ENCODE measurements around the gene ZRSR2. TPM values are rescaled to one million over a fixed set of nuclear protein-coding genes. Genes with fewer than 3 reads are reported as not detected.

Gene ZRSR2
- total RNA-seq, 1 experiment from 2014 or later = 4.6 TPM

- TF ChIP-seq CTCF (IDR thresholded peaks at IDR 0.05 in 2 of 3, conservative IDR thresholded peaks at IDR 0.05 in 1 of 3; ENCODE audit: borderline replicate concordance in 1 of 3, insufficient read depth in 1 of 3, low read depth in 2 of 3, low read length in 2 of 3) = no peak
- no peak for TF ChIP-seq ATF3 (IDR thresholded peaks at IDR 0.05)
- no peak for TF ChIP-seq CBX3 (IDR thresholded peaks at IDR 0.05; ENCODE audit: low read depth)
- TF ChIP-seq SRF (IDR thresholded peaks at IDR 0.05; ENCODE audit: low read depth) = no peak
- no peak for TF ChIP-seq EGR1 (IDR thresholded peaks at IDR 0.05; ENCODE audit: low read depth)
These were observed 23.1 kb downstream of the ZRSR2 start (continued) for GRCh38 chrX:15813416-15813815.

GRCh38 chrX:15814771-15815365, 24.6 kb downstream of the ZRSR2 start:
- no peaks in the 10 kb centered on the region for H3K36me3 ChIP-seq (ENCODE audit: control insufficient read depth in 1 of 2, insufficient read depth in 2 of 2, low read length in 2 of 2)
- H3K9ac ChIP-seq (ENCODE audit: low read length) = no peak overlapping the region
- no peaks in the 10 kb centered on the region for H3K4me1 ChIP-seq (ENCODE audit: control insufficient read depth in 1 of 2, insufficient read depth in 2 of 2, low read length in 2 of 2)
- H2AFZ ChIP-seq (ENCODE audit: low read depth, low read length, poor library complexity, severe bottlenecking) = no peak overlapping the region
- no peak overlapping the region for H3K4me2 ChIP-seq (ENCODE audit: low read length)
- no peaks in the 10 kb centered on the region for H3K9me3 ChIP-seq (ENCODE audit: control insufficient read depth in 1 of 2, insufficient read depth in 1 of 2, low read depth in 1 of 2, low read length in 2 of 2)
- POLR2A ChIA-PET = no interaction called here
- H3K4me3 ChIP-seq (replicated peaks in 1 of 2; ENCODE audit: low read depth in 1 of 2, low read length in 2 of 2) = no peak overlapping the region
- H3K27ac ChIP-seq (ENCODE audit: low read depth, low read length) = no peak overlapping the region
- RAD21 ChIA-PET (ENCODE audit: low non-redundant PET in 1 of 2, low total read pairs in 2 of 2, uncharacterized antibody in 2 of 2, unreplicated experiment in 2 of 2) = no interaction called here
- intact Hi-C loops (cut with micrococcal nuclease) = no loop called here
- H3K9me2 ChIP-seq (ENCODE audit: insufficient read depth) = no peaks in the 10 kb centered on the region
- H4K20me1 ChIP-seq (ENCODE audit: insufficient read depth) = no peaks in the 10 kb centered on the region
- ATAC-seq = no peak
- no peak for DNase-seq (ENCODE audit: low read depth, low spot score)
- H3K27me3 ChIP-seq (ENCODE audit: insufficient read depth, low read length) = no peaks in the 10 kb centered on the region
- TF ChIP-seq REST (IDR thresholded peaks at IDR 0.05; ENCODE audit: low read depth) (no peak), SP1 (IDR thresholded peaks at IDR 0.05; ENCODE audit: low read depth) (no peak), EZH2phosphoT487 (IDR thresholded peaks at IDR 0.05; ENCODE audit: borderline replicate concordance) (no peak), CBX3 (IDR thresholded peaks at IDR 0.05; ENCODE audit: low read depth) (no peak), CTCF (IDR thresholded peaks at IDR 0.05 in 2 of 3, conservative IDR thresholded peaks at IDR 0.05 in 1 of 3; ENCODE audit: borderline replicate concordance in 1 of 3, insufficient read depth in 1 of 3, low read depth in 2 of 3, low read length in 2 of 3) (no peak), ZBTB33 (IDR thresholded peaks at IDR 0.05; ENCODE audit: extremely low read depth, insufficient replicate concordance, low read length) (no peak)
- H3K79me2 ChIP-seq (ENCODE audit: insufficient read depth, low read length) = no peaks in the 10 kb centered on the region
- BruUV-seq (replicated peaks) = no TSS peak
- CTCF ChIA-PET = no interaction called here

Measured in HCT116 (cell line).